ENCODE measurements around the gene PREPL.

- TF ChIP-seq ZNF785 (tag by site-specific recombination; IDR thresholded peaks at IDR 0.05): no peak
- TF ChIP-seq TSHZ1 (tag by site-specific recombination; IDR thresholded peaks at IDR 0.05; ENCODE audit: borderline replicate concordance): no peak
- no peak for TF ChIP-seq CTCF (tag by site-specific recombination; IDR thresholded peaks at IDR 0.05)
- TF ChIP-seq ZNF311 (tag by site-specific recombination; IDR thresholded peaks at IDR 0.05; ENCODE audit: borderline replicate concordance): no peak
- TF ChIP-seq KLF16 (tag by site-specific recombination; IDR thresholded peaks at IDR 0.05): no peak
- no peak for TF ChIP-seq SP2 (tag by site-specific recombination; IDR thresholded peaks at IDR 0.05)
- TF ChIP-seq ZNF239 (tag by site-specific recombination; IDR thresholded peaks at IDR 0.05): no peak
- TF ChIP-seq ZNF558 (tag by site-specific recombination; IDR thresholded peaks at IDR 0.05): no peak
- TF ChIP-seq ZBTB11 (tag by site-specific recombination; conservative IDR thresholded peaks at IDR 0.05; ENCODE audit: low read depth): no peak
- TF ChIP-seq ZNF549 (tag by site-specific recombination; IDR thresholded peaks at IDR 0.05): no peak
- no peak for TF ChIP-seq ZNF416 (tag by site-specific recombination; IDR thresholded peaks at IDR 0.05)
- no peak for TF ChIP-seq ZNF670 (tag by site-specific recombination; IDR thresholded peaks at IDR 0.05; ENCODE audit: low read depth)
- no peak for TF ChIP-seq ZNF19 (tag by site-specific recombination; IDR thresholded peaks at IDR 0.05; ENCODE audit: low read depth)
Measured at GRCh38 chr2:44267796-44268648, 93.3 kb downstream of the PREPL start.
